Activated CD4-positive, CD25-positive, alpha-beta regulatory T cell treated with anti-CD3 and anti-CD28 coated beads, Interleukin-2, amount 50 U/mL, for 16 hours (primary cell): ENCODE results near the gene MMP11.

Experiments
- DNase-seq: peaks from one replicate; pipeline ENCODE4 v3.0.0-alpha.2; 2020; ENCODE audit warnings: low read depth, low spot score

The MMP11 gene

DNA sequence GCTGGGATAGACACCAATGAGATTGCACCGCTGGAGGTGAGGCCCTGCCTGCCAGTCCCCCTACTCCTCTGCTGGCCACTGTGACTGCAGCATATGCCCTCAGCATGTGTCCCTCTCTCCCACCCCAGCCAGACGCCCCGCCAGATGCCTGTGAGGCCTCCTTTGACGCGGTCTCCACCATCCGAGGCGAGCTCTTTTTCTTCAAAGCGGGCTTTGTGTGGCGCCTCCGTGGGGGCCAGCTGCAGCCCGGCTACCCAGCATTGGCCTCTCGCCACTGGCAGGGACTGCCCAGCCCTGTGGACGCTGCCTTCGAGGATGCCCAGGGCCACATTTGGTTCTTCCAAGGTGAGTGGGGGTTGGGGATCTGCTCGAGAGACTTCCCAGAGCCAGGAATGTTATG lies 8.4 kb downstream of the MMP11 start:
- no peak for DNase-seq

DNA sequence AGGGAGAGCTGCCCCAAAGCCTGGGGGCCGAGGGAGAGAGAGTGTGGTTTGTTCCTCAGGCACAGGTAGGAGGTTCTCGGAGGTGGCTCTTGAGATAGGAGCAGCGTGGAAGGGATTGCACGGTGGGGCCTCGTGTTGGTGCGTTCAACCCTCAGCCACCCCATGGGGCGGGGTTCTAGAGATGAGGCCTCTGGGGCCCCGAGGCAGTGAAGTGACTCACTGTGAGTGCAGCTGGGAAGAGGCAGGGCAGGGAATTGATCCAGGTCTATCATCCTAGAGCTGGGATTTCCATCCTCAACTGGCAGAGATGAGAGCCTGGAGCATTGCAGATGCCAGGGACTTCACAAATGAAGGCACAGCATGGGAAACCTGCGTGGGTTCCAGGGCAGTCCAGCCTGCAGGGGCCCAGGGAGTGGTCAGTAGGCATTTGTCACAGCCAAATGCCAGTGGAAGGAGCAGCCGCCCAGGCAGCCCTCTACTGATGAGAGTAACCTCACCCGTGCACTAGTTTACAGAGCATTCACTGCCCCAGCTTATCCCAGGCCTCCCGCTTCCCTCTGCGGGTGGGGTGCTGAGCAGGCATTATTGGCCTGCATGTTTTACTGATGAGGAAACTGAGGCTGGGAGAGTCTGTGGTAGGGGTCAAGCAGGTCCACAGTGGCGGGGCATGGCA lies 9.0 kb downstream of the MMP11 start:
- no peak for DNase-seq

DNA sequence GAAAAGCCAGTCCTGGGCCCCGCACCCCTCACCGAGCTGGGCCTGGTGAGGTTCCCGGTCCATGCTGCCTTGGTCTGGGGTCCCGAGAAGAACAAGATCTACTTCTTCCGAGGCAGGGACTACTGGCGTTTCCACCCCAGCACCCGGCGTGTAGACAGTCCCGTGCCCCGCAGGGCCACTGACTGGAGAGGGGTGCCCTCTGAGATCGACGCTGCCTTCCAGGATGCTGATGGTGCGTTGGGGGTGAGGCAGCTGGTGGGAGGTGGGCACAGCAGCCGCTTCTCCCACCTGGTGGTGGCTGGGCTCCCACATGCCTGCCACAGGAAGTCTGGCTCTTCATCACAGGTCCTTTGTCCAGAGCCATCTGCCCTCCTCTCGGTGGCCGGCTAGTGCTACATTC lies 9.6 kb downstream of the MMP11 start:
- no peak for DNase-seq

DNA sequence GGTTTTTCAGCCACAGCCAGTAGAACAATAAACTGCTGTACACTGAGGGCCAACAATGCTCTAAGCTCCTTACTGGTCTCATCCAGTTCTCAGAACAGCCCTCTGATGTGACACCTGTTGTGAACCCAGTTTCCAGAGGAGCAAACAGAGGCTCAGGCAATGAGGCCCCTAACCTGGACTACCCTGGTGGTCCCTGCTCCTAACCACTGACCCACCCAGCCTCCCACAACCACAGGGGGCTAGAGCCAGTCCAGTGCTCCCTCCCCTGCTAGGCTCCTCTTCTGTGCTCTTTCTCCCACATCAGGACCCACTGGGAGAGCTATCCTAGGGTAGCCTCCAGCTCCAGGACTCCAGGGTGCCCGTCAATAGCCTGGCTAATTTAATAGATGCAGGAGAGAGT lies 10.1 kb downstream of the MMP11 start:
- DNase-seq = no peak

DNA sequence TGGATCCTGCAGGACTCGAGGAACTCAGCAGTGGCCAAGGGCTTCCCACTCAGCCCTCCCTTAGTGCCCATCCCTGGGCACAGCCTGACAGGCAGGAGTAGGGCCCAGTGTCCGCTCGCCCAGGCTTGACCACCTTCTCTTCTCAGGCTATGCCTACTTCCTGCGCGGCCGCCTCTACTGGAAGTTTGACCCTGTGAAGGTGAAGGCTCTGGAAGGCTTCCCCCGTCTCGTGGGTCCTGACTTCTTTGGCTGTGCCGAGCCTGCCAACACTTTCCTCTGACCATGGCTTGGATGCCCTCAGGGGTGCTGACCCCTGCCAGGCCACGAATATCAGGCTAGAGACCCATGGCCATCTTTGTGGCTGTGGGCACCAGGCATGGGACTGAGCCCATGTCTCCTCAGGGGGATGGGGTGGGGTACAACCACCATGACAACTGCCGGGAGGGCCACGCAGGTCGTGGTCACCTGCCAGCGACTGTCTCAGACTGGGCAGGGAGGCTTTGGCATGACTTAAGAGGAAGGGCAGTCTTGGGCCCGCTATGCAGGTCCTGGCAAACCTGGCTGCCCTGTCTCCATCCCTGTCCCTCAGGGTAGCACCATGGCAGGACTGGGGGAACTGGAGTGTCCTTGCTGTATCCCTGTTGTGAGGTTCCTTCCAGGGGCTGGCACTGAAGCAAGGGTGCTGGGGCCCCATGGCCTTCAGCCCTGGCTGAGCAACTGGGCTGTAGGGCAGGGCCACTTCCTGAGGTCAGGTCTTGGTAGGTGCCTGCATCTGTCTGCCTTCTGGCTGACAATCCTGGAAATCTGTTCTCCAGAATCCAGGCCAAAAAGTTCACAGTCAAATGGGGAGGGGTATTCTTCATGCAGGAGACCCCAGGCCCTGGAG lies 10.9 kb downstream of the MMP11 start:
- no peak for DNase-seq

DNA sequence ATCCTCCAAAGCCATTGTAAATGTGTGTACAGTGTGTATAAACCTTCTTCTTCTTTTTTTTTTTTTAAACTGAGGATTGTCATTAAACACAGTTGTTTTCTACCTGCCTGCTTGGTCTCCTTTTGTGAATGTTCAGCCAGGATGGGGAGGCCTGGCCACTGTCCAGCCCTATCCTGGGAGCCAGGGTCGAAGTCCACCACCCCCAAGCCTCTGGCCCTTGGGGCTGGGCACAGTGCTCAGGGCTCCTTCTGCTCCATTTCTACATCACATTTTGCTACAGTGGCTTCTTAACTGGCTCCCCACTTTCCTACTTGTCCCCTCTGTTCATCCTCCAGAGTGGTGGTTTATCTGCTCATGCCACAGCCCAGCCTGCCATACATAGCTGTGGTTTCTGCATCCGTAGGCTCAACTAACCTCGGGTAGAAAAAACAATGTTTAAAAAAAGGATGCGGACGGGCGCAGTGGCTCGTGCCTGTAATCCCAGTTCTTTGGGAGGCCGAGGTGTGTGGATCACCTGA lies 11.6 kb downstream of the MMP11 start:
- no peak for DNase-seq

DNA sequence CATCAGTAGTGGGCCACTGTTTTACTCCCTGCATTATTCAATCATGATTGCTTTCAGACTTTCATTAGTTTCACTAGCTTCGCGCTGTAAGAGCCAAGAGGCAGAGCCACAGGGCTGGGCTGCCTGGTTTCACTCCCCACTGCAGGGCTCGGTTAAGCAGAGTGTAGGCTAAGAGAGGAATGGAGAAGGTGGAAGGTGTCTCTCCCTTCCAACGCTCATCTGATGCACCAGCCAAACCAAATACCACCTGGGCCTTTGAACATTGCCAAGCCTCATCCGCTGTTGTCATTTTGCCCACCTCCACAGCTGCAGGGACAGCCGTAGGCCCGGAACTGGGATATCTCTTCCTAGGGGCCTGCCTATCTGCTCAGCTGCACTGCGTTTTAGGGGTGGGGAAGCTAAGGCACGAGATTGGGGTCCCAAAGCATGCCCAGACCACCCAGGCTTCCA lies 13.6 kb downstream of the MMP11 start:
- DNase-seq = no peak

DNA sequence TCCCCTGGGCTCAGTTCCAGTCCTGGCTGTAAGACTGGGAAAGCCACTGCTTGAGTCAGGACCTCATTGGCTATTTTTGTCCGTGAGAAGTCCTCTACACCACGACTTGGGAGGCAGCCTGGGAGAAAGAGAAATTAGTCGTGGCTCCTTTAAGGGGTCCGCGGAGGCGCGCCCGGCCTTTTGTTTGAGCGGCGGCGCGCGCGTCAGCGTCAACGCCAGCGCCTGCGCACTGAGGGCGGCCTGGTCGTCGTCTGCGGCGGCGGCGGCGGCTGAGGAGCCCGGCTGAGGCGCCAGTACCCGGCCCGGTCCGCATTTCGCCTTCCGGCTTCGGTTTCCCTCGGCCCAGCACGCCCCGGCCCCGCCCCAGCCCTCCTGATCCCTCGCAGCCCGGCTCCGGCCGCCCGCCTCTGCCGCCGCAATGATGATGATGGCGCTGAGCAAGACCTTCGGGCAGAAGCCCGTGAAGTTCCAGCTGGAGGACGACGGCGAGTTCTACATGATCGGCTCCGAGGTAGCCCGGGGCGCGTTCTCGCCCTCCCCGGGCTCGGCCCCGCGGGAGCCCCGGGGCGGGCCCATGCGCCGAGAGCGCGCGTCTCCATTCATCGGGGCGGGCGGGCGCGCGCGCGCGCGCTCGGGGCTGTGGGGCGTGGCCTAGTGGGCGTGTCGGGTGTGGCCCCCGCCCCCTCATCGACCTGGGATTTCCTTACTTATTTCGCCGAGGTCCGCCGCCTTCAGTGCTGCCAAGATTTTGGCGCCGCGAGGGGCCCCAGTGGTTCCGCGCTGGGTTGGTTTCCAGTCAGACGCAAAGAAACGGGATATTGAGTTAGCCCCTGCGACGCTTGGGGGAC lies 14.3 kb downstream of the MMP11 start, which contains the start of gene SMARCB1:
Gene SMARCB1 (plus strand): TSS at position 215 of the 848 bp plus-strand sequence. CDS start 204 bp downstream, at position 419.
- peak; percentile 87 for DNase-seq

DNA sequence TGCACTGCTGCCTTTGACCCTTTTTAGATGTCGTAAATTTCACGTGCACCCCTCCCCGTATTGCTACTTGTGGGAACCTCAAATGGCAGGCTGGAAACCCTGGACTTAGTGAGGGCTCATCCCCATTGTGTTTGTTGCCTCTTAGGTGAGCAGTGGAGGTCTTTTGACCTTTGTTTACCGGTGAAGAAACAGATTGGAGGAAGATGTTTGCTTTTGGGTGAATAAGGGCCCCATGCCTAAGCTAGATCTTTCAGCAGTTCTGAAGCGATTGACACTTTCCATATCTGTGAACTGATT lies 14.9 kb downstream of the MMP11 start:
- DNase-seq = no peak

DNA sequence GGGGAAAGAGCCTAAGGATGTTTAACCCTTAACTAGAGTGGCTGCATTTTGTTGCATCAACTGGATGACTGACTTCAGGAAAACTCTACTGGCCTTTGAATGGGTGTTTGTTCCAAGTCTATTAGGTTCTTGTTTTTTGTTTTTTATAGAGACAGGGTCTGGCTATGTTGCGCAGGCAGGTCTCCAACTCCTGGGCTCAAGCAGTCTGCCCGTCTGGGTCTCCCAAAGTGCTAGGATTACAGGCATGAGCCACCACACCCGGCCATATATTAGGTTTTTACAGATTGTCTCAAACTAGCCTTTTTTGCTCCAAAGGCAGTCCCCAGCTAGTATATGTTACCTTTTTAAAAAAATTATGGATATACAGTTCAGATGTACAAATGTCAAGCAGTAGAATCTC lies 15.3 kb downstream of the MMP11 start:
- no peak for DNase-seq

DNA sequence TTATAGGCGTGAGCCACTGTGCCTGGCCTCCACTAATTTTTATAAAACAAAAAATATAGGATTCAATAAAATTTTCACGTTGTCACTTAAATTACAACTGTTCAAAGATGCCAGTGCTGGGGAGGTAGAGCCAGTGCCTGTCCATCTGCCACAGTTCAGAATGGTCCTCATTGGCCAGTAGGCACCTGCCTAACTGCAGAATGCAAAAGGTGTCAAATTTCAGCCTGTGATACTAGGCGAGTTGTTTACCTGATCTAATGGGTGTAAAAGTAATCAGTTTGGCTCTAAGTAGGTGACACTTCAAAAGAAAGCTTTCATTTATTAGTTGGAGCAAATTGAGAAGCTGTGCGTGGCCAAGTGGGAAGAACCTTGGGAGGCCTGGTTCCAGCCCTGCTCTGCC lies 16.5 kb downstream of the MMP11 start:
- no peak for DNase-seq

DNA sequence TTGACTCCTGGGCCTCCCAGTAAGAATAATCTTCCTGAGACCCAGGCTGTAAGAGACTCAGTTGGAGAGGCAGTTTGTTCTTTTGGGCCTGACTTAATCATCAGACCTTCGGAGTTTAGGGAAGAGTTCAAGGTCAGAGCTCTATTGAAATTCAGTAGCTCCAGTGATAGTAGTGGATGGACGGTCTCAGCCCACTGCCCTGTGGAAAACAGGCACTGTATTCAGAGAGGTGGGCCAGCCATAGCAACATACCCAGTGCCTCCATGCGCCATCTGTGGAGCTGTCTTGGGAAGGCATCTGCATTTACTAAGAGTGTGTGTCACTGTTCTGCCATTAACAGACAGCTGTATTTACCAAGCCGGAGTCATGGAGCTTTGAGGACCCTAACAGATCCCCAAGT lies 17.0 kb downstream of the MMP11 start:
- DNase-seq = no peak

DNA sequence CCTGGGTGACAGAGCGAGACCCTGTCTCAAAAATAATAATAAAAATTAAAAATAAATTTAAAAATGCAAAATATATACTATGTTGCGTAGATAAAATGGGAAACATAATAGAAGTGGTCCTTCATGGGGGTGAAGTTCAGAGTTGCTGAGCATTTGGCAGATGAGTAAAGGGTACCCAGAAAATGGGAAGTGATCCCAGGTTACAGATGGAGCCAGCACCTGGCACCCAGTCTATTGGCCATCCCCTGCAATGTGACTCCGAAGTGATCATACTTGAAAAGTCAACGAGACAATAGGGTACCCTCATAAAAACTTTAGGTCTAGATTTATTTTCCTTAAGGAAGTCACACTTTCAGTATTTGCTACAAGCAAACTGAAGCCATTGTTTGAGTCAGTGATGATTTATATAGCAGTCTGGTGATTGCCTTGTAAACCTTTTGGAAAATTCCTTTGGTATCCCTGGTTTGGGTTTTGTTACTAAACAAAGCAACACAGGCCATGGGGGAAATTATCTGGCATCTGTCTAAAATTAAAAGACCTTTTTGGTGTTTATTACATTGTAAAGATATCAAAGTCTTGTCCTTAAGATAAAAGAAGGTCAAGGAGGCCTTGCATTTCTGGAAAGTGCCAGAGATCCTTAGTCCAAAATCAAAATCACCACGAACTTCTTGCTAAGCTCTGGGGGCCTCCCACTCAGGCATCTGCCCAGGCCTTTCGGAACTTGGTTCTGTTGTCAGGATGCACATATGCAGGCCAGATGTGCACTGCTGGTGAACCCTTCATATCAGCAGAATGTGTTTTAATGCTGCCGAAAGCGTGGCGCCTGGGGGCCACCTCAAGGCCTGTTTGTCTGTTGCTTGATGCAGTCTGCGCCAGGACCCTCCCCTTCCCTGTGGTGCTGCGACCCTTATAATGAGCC lies 18.4 kb downstream of the MMP11 start:
- DNase-seq = no peak

DNA sequence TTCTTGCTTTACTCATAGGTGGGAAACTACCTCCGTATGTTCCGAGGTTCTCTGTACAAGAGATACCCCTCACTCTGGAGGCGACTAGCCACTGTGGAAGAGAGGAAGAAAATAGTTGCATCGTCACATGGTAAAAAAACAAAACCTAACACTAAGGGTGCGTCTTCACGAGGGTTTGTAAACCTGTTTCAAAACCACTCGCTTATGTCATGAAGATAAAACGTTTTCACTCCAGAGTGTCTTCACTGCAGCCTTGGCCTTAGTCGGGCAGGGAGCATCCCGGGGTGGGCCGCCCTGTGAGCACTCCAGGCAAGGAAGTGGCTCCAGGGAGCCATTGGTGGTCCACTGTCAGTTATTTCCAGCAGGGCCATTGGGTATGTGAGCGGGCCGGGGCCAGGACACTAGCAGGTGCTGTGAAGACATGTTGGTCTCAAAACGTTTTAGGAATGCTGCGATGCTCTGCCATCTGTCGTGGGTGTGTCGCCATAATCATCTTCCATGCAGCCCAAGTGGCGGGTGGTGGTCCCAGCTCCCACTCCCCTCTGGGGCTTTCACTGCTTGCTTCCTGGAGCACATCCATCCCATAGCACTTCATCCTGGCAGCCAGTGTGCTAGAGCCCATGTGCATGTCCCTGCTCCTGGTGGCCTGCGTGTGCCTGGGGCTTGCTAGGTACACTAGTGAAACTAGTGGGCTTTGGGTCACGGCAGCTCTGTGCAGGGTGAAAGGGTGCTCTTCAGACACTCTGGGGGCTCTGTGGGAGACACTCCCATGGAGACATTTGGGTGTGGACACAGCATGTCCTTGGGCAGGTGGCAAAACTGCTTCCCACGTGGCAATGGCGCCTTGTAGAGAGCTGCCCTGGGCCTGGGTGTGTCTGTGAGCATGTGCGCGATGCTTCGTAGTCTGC lies 19.3 kb downstream of the MMP11 start:
- no peak for DNase-seq

DNA sequence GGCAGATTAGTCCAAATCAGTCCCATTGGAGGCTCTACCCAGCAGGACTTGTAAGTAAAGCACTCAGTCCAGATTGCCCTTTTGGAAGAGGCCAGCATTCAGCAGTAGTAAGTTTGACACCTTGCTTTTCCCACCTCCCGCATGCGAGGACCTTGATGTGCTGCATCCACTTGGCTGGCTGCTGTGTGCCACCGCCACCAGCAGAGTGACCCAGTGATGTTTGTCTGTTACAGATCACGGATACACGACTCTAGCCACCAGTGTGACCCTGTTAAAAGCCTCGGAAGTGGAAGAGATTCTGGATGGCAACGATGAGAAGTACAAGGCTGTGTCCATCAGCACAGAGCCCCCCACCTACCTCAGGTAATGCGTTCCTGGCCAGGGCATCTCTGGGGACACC lies 20.7 kb downstream of the MMP11 start:
- no peak for DNase-seq

DNA sequence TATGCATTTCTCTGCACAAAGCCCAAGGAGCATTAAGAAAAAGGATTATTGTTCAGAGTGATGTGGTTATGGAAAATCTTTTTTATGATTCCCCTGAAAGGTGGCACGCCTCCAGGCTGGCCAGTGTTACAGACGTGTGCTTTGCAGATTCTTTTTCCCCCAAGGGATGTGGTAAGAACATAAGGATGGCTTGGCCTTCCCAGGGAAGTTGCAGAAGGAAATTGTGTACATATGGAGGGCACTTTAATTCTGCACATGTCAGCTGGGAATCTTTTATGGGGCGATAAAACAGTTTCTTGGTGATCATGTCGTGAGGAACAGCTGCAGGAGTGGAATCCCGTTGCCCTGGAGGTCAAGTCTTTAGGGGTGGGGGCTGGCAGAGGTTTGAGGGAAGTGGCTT lies 23.8 kb downstream of the MMP11 start:
- DNase-seq = no peak

DNA sequence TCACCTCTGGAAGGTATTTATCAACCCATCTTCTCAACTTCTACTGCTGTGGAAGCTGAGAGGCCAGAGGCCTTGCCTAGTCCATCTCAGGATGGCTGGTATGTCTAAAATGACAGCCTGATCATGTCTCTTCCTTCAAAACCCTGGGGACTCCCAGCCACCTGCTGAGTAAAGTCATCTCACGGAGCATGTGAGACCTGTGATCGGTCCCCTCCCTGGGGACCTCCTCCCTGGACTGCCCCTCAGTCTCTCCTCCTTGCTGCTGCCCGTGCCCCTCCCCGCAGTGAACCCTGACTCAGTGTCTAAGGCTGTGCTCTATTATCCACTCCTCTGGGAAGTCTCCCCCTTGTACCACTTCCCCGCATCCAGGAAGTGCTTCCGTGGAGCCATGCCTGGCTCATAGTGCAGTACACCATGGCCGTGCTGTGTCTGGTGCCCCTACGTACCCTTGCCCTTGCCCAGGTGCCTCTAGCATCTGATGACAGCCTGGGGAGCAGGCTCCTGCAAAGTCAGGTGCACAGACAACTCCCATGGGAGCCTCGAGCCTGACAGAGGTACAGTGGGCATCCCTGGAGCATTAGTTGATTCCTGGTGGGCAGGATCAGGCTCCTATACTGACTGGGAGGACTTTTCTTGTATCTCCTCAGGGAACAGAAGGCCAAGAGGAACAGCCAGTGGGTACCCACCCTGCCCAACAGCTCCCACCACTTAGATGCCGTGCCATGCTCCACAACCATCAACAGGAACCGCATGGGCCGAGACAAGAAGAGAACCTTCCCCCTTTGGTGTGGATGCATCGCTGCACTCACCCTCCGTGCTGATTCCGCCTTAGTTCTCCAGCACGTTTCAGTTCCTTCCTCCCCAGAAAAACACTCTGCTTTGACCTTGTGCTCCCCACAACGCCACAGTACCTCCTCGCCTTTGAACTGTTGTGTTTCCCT lies 27.9 kb downstream of the MMP11 start:
- DNase-seq = no peak

DNA sequence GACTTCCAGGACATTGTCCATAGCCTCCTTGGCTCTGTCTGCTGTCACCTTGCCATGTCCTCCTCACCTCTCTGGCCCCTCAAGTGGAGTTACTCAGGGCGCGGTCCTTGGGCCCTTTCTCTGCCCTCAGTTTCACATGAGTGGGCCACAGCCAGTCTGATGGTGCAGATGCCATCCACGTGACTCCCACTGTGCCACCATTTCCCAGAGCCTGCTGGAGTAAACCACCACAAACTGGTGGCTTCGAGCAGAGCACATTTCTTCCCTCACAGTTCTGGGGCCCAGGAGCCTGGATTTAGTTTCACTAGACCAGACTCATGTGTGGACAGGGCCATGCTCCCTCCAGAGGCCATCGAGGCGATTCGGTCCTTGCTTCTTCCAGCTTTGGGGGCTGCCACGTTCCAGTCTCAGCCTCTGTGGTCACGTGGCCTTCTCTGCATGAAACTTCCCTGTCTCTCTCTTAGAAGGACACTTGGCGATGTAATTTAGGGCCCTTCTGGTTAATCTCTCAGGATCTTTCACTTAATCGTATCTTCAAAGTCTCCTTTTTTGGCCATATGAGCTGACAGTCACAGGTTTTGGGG lies 28.7 kb downstream of the MMP11 start:
- no peak for DNase-seq
